ENCODE results near the gene ZNF845. TPM values are rescaled to one million over a fixed set of nuclear protein-coding genes. Genes with fewer than 3 reads are reported as not detected.

ZNF845 gene
- 13.0 TPM for total RNA-seq

GRCh38 chr19:53333463-53334449 lies at the start of gene ZNF845:
TSS of gene ZNF845 (plus strand) at chr19:53333749. CDS start at chr19:53341308, 7,559 bp downstream.

GRCh38 chr19:53365134-53365898 lies 31.8 kb downstream of the ZNF845 start, which contains the start of gene ZNF525:
TSS of gene ZNF525 (plus strand) at chr19:53365705. CDS start at chr19:53372282, 6,577 bp downstream.

GRCh38 chr19:53394974-53395839 lies 61.7 kb downstream of the ZNF845 start, which contains the start of gene ZNF765:
TSS of gene ZNF765 (plus strand) at chr19:53395149. CDS start at chr19:53398016, 2,867 bp downstream.

Other genes starting within 250 kb of the ZNF845 start
- 87.9 TPM for gene ZNF160, start 230.3 kb upstream of the ZNF845 start, total RNA-seq
- gene ZNF415, start 200.8 kb upstream of the ZNF845 start, total RNA-seq = 25.6 TPM
- 22.3 TPM for gene ZNF347, start 174.7 kb upstream of the ZNF845 start, total RNA-seq
- gene ZNF665, start 140.4 kb upstream of the ZNF845 start, total RNA-seq = 4.3 TPM
- 67.0 TPM for gene ZNF677, start 78.9 kb upstream of the ZNF845 start, total RNA-seq
- gene VN1R2, start 75.5 kb upstream of the ZNF845 start, total RNA-seq = not detected
- gene VN1R4, start 66.0 kb upstream of the ZNF845 start, total RNA-seq = not detected
- gene ZNF525, start 32.0 kb downstream of the ZNF845 start, total RNA-seq = 22.2 TPM
- 21.0 TPM for gene ZNF765, start 61.4 kb downstream of the ZNF845 start, total RNA-seq
- gene ZNF761, start 98.2 kb downstream of the ZNF845 start, total RNA-seq = 14.6 TPM
- gene ZNF813, start 134.0 kb downstream of the ZNF845 start, total RNA-seq = 8.0 TPM
- 34.2 TPM for gene ZNF331, start 204.4 kb downstream of the ZNF845 start, total RNA-seq

All from camera-type eye (tissue), 1 donor.